Memory B cell (primary cell): ENCODE measurements around the gene MGAT4A.

Experiments
- ATAC-seq: fragments of 150-1000 bp; cut with Tn5 transposase; 2 replicates; pipeline ENCODE4 v1.10.0; 2021; ENCODE audit warnings: low read depth, mild to moderate bottlenecking, moderate library complexity
- DNase-seq, 2 donors: peaks; one replicate each; pipeline ENCODE4 v3.0.0; 2022; ENCODE audit warnings: low spot score in 2 of 2
- H3K27ac Mint-ChIP-seq: one replicate; pipeline ENCODE4 v1.8.0; 2022; ENCODE audit warnings: mild to moderate bottlenecking, moderate library complexity, mixed read lengths
- H3K27me3 Mint-ChIP-seq: one replicate; pipeline ENCODE4 v1.8.0; 2022; ENCODE audit warnings: mixed read lengths
- H3K36me3 Mint-ChIP-seq: one replicate; pipeline ENCODE4 v1.8.0; 2022; ENCODE audit warnings: mild to moderate bottlenecking, mixed read lengths
- H3K4me1 Mint-ChIP-seq: one replicate; pipeline ENCODE4 v1.8.0; 2022; ENCODE audit warnings: mixed read lengths
- H3K4me3 Mint-ChIP-seq: one replicate; pipeline ENCODE4 v1.8.0; 2022; ENCODE audit warnings: mild to moderate bottlenecking, moderate library complexity, mixed read lengths
- H3K9me3 Mint-ChIP-seq: one replicate; pipeline ENCODE4 v1.8.0; 2022; ENCODE audit warnings: mixed read lengths

The MGAT4A gene

DNA sequence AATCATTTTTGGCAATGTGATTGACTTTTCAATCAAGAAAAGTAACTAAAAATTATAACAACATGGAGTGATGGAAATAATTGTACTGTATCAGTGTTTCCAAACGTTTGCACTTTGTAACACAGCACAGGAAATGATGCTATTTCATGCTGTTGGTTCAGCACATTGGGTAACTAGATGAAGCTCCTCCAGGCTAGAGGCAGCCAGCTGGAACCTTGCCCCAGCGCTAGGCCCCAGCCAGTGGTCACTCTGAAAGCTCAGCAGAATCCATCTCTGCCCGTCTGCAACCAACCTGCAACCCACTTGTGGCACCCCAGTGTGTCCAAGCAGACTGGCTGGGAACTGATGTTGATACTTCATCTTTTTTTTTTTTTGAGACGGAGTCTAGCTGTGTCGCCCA is 107.3 kb downstream of the MGAT4A start:
- H3K4me1 Mint-ChIP-seq: no peaks in the 10 kb centered on the region
- ATAC-seq: no peak
- H3K27me3 Mint-ChIP-seq: no peaks in the 10 kb centered on the region
- no peak for DNase-seq
- no peak overlapping the region for H3K4me3 Mint-ChIP-seq
- no peak overlapping the region for H3K27ac Mint-ChIP-seq
- H3K36me3 Mint-ChIP-seq: peaks cover 11% of the 10 kb centered on the region
- no peaks in the 10 kb centered on the region for H3K9me3 Mint-ChIP-seq

DNA sequence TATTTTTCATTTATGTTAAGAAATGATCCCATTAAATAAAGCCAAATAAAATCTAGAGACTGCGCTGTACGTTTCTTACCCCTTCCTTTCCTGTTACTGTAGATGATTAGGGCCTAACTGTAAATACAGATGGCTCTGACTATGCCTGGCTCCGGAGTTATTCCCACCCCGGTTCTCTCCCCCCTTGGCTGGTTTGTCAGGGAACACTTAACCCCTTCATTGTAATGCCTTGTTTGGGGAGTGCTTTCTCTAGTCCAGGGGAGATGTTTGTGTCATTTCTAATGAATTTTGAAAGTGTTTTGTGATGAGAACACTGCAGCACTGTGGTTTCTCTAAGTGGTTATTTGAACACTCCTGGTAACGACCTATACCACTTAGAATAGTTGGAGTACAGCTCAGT is 113.8 kb downstream of the MGAT4A start:
- no peaks in the 10 kb centered on the region for H3K27me3 Mint-ChIP-seq
- no peak overlapping the region for H3K4me3 Mint-ChIP-seq
- peaks cover 28% of the 10 kb centered on the region for H3K36me3 Mint-ChIP-seq
- DNase-seq (no peak), ATAC-seq (no peak)
- H3K4me1 Mint-ChIP-seq: peaks cover 6% of the 10 kb centered on the region
- H3K9me3 Mint-ChIP-seq: no peaks in the 10 kb centered on the region
- H3K27ac Mint-ChIP-seq: no peak overlapping the region

DNA sequence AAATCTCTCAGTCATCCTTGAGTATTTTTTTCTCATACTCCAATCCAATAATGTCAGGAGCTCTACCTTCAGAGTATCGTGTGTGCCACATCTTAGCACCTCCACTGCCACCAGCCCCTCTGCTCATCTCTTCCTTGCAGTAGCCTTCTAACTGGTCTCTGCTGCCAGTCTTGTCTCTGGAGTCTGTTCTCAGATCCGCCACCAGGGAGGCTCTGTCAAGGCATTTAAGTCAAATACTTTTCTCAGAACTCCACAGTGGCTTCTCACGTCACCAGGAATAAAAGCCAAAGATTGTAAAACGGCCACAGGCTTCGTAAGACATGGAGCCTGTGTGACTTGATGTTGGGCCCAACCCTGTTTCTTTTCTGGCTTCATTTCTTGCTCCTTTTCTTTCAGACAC is 115.5 kb downstream of the MGAT4A start:
- H3K4me1 Mint-ChIP-seq: peaks cover 8% of the 10 kb centered on the region
- ATAC-seq: no peak
- DNase-seq: no peak
- H3K36me3 Mint-ChIP-seq: peaks cover 28% of the 10 kb centered on the region
- H3K27ac Mint-ChIP-seq: peak overlapping the region; percentile 3
- no peaks in the 10 kb centered on the region for H3K9me3 Mint-ChIP-seq
- H3K4me3 Mint-ChIP-seq: no peak overlapping the region
- no peaks in the 10 kb centered on the region for H3K27me3 Mint-ChIP-seq

DNA sequence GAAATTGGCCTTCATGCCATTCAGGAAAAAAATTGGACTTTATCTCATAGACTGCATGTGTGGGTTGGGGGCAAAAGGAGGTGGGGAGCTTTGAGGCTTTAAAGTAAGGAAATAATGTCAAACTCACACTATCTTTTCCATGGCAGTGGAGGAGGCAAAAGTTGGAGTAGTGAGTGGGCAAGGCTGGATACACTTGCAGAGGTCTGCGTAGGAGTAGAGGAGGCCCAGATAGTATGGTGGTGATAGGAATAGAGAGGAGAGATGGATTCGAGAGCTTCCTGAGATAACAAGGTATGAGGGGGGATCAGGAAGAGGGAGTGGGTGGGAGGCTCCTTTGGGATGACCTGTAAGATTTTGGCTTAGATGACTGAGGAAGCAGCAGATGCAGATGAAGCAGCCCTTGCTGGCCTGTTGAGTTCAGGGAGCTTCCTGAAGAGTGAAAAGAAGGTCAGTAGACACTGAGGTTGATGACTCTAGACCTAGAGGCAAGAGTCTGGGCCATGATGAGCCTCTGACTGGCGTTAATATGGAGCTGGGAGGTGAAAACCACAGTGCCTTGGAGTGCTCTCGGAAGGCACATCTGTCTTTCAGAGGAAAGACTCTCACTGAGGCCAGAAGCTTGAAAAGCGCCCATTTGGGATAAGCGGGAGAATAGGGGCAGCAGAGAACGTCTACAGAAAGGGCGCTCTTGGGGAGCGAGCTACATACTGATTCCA is 116.8 kb downstream of the MGAT4A start:
- Mint-ChIP-seq H3K27me3 (no peaks in the 10 kb centered on the region), H3K4me3 (no peak overlapping the region), H3K36me3 (peaks cover 25% of the 10 kb centered on the region), H3K4me1 (peaks cover 14% of the 10 kb centered on the region), H3K27ac (peak overlapping the region; percentile 4), H3K9me3 (no peaks in the 10 kb centered on the region)
- no peak for DNase-seq
- no peak for ATAC-seq

DNA sequence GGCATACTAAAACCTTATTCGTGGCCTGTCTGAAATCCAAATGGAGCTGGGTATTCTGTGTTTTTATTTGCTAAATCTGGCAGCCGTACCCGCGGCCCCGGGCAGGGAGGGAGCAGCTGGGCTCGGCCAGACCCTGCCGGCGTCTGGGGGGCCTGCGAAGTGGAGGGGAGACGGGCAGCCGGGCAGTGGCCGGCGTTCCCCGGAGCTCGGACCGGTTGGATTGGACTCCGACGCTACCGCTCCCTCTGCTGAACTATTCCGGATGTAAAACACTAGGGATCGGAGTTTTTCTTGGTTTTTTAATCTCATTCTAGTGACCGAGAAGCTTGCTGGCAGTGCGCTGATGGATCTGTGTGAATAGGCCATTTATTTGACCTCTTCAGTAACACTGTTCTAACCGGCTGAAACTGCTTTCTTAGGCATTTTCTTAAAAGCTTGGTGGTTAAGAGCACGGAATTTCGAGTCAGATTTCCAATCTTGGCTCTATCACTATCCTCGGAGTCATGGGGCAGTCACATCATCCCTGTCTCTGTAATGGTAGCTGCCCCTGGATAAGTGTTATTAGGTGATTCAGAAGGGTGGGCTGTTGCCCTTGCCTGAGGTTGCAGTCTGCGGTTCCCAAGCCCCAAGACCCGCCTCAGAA is 121.8 kb downstream of the MGAT4A start:
- Mint-ChIP-seq H3K4me3 (peak overlapping the region; percentile 97), H3K27ac (peak overlapping the region; percentile 97), H3K27me3 (no peaks in the 10 kb centered on the region), H3K36me3 (peaks cover 10% of the 10 kb centered on the region), H3K4me1 (peaks cover 44% of the 10 kb centered on the region), H3K9me3 (no peaks in the 10 kb centered on the region)
- ATAC-seq (no peak), DNase-seq (peak in 1 of 2 donors; percentile 16)

DNA sequence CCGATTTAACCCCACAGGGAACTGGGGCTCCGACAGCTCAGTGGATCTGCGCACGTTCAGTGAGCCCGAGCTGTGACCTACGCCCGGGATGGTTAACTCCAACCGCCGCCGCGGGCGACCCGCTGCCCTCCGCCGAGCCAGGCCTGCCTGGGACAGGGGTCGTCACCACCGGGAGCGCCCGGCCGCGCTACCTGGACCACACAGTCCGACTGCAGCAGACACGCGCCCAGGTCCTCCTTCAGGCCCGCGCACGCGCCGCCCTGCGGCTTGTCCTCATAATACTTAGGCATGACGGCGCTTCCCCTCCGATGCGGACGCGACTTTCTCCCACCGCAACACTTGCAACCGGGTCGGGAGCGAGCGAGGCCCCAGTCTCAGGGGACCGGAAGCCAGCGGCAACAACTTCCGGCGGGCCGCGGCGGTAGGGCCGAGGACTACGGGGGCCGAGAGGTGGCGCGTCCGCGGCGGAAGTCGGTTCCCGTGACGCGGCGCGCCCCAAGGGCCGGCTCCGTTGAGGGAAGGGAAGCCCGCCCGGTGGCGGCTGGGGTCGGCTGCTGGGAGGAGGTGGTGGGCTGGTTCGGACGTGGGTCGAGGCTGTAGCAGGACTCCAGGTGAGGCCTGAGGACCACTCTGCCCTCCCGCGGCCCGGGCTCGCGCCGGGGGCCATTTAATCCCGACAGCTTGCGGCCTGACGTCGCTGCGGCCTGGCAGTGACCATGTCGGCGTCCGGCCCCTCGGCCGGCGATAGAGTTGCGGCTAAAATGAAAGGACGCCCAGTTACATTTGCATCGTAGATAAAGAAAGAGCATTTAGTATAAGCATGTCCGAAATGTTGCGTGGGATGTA is 122.6 kb downstream of the MGAT4A start, which contains the start of the genes COA5 and UNC50:
TSS of gene COA5 (minus strand) at position 397 of the 846 bp plus-strand sequence. CDS start at position 290, 107 bp downstream.
TSS of gene UNC50 (plus strand) at position 474 of the 846 bp plus-strand sequence. CDS start 1,171 bp downstream, outside the sequence.
- peak within 1 kb of the TSS; percentile 97 for H3K4me3 Mint-ChIP-seq
- H3K4me1 Mint-ChIP-seq: peaks cover 40% of the 10 kb centered on the region

DNA sequence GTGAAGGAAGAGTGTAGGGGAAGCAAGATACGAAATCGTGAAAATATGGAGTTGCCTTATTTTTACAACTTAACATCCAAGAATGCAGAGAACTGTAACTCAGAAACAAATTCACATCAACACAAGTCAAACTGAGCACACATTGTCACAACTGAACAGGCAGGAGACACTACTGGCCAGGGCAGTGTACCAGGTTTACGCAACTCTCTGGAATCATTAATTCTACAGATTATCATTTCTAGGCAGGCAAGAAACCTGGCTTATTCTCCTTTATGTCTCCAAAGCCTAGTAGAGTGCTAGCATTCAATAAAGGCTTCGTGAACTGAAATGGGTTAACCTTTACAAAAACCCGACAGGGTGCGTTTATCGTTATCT is 123.2 kb downstream of the MGAT4A start:
- Mint-ChIP-seq H3K27me3 (no peaks in the 10 kb centered on the region), H3K36me3 (peaks cover 4% of the 10 kb centered on the region), H3K9me3 (no peaks in the 10 kb centered on the region), H3K4me1 (peaks cover 40% of the 10 kb centered on the region), H3K4me3 (peak overlapping the region; percentile 97), H3K27ac (peak overlapping the region; percentile 97)
- ATAC-seq (no peak), DNase-seq (no peak)

More for the DNA sequence above, 122.6 kb downstream of the MGAT4A start, which contains the start of the genes COA5 and UNC50:
- peaks cover 6% of the 10 kb centered on the region for H3K36me3 Mint-ChIP-seq
- peak; percentile 82 to 86 for DNase-seq
- H3K27me3 Mint-ChIP-seq: no peaks in the 10 kb centered on the region
- ATAC-seq: peak; percentile 87
- peak within 1 kb of the TSS; percentile 97 for H3K27ac Mint-ChIP-seq
- no peaks in the 10 kb centered on the region for H3K9me3 Mint-ChIP-seq

DNA sequence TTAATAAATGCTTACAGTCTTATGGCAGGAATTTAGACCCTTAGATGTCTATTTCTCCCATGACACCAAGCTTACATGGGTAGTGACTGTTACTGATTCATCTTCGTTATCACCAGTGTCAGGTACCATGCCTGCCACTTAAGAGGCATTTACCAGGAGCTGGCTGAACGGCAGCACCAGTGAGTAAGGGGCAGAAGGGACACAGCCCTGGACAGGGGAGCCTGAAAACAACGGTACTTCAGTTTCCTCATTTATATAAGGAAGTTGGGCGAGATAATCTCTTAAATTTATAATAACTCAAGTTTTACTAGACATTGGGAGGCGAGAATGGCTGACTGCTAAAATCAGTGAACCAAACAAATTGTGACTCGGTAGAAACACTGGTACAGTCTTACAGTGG is 123.8 kb downstream of the MGAT4A start:
- peaks cover 40% of the 10 kb centered on the region for H3K4me1 Mint-ChIP-seq
- H3K36me3 Mint-ChIP-seq: peaks cover 4% of the 10 kb centered on the region
- H3K9me3 Mint-ChIP-seq: no peaks in the 10 kb centered on the region
- H3K27me3 Mint-ChIP-seq: no peaks in the 10 kb centered on the region
- ATAC-seq: no peak
- DNase-seq: no peak
- peak overlapping the region; percentile 97 for H3K27ac Mint-ChIP-seq
- peak overlapping the region; percentile 97 for H3K4me3 Mint-ChIP-seq

DNA sequence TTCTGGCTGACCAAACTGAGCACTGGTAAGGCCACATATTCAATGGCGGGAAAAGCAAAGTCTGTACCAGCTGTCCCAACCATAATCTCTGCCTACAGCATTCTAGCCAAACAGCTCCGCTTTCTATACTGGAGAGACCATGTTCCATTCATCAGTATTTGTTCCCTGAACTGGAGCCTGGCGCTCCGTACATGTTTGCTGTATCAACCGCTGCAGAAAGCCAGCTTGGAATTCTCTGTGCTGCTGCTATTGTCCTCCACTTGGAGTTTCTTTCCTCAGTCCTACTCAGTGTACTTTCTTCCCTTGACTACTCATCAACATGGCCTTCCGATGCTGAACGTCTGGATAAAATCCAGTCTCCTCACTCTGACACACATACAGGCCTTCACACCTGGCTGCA is 124.5 kb downstream of the MGAT4A start:
- Mint-ChIP-seq H3K27me3 (no peaks in the 10 kb centered on the region), H3K4me1 (peaks cover 40% of the 10 kb centered on the region), H3K9me3 (no peaks in the 10 kb centered on the region), H3K4me3 (peak overlapping the region; percentile 15), H3K36me3 (peaks cover 4% of the 10 kb centered on the region), H3K27ac (peak overlapping the region; percentile 97)
- ATAC-seq (no peak), DNase-seq (no peak)

DNA sequence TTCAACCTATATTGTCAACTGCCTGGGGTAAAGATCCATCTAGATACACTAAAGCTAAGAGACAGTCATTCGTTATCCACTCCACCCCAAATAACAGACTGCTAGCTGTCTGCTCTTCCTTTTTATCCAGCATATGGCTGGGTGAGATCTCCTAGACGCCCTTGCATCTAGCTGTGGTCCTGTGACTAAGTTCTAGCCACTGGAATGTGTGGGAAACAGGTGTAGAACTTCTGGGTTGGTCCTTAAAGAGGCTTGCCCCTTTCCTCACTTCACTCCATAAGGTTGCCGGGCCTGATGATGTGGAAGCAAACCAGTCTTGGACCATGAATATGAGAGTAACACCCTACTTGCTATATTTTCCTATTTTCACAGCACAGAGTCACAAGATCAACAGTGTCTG is 125.9 kb downstream of the MGAT4A start:
- ATAC-seq (no peak), DNase-seq (no peak)
- no peaks in the 10 kb centered on the region for H3K27me3 Mint-ChIP-seq
- H3K4me1 Mint-ChIP-seq: peaks cover 36% of the 10 kb centered on the region
- H3K9me3 Mint-ChIP-seq: no peaks in the 10 kb centered on the region
- no peak overlapping the region for H3K4me3 Mint-ChIP-seq
- H3K27ac Mint-ChIP-seq: peak overlapping the region; percentile 46
- H3K36me3 Mint-ChIP-seq: peaks cover 8% of the 10 kb centered on the region

DNA sequence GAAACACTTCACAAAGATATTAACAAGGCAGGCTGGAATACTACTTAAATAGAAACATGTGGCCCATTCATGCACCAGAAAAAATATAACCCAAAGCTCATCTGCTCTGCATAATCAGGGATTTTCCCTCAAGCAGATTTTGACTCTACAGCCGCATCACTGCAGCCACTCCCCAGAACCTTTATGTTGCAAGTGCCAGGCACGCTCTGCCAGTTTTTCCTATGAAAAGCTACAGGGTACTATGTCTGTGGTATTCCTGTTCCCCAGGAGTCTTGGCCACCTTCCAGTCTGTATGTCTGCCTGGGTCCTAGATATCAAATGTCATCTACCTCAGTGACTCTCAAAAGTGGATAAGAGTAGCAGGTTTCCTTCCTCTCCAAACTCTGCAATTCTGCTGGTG is 126.4 kb downstream of the MGAT4A start:
- ATAC-seq (no peak), DNase-seq (no peak)
- Mint-ChIP-seq H3K9me3 (no peaks in the 10 kb centered on the region), H3K36me3 (peaks cover 12% of the 10 kb centered on the region), H3K4me3 (no peak overlapping the region), H3K4me1 (peaks cover 37% of the 10 kb centered on the region), H3K27ac (peak overlapping the region; percentile 46), H3K27me3 (no peaks in the 10 kb centered on the region)

DNA sequence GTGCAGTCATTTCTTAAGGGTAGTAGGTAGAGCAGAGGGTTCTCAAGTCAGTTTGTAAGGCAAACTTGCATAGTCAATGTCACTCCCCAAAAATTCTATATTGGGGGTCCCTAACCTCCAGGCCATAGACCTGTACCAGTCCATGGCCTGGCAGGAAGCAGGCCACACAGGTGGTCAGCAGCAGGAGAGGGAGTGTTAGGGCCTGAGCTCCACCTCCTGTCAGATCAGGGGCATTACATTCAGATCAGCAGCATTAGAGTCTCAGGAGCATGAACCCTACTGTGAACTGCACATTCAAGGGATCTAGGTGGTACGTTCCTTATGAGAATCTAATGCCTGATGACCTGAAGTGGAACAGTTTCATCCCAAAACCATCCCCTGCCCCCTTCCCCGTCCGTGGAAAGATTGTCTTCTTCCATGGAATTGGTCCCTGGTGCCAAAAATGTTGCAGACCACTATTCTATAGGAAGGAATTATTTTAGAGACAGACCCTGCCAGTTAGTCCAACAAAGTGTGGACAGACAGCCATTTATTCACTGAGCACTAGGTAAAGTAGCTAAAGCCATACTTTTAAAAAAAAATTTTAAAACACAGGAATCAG is 129.3 kb downstream of the MGAT4A start:
- peaks cover 19% of the 10 kb centered on the region for H3K4me1 Mint-ChIP-seq
- no peaks in the 10 kb centered on the region for H3K9me3 Mint-ChIP-seq
- peak; percentile 59 for ATAC-seq
- no peaks in the 10 kb centered on the region for H3K27me3 Mint-ChIP-seq
- DNase-seq: no peak
- no peak overlapping the region for H3K4me3 Mint-ChIP-seq
- no peak overlapping the region for H3K27ac Mint-ChIP-seq
- H3K36me3 Mint-ChIP-seq: peaks cover 19% of the 10 kb centered on the region

DNA sequence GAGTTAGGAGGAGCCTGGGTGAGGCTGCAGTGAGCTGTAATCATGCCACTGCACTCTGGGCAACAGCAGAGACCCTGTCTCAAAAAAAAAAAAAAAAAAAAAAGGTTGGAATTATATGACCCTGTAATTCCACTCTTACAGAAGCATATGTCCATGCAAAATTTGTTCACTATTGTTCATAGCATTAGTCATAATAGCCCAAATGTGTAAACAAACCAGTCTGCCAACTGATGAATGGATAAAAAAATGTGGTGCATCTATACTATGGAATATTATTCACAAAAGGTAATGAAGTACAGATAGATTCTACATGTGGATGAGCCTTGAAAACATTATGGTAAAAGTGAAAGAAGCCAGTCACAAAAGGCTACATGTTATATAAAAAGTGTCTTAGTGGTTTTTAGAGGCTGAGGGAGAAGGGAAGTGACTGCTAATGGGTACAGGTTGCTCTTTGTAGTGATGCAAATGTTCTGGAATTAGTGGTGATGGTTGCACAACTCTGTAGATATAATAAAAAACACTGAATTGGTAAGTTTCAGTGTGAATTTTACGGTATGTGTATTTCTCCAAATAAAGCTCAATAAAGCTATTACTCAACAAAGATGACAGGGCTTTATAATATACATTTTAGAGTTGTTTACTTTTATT is 132.0 kb downstream of the MGAT4A start:
- H3K27ac Mint-ChIP-seq: no peak overlapping the region
- H3K27me3 Mint-ChIP-seq: no peaks in the 10 kb centered on the region
- no peak for ATAC-seq
- no peaks in the 10 kb centered on the region for H3K9me3 Mint-ChIP-seq
- H3K4me3 Mint-ChIP-seq: no peak overlapping the region
- peaks cover 2% of the 10 kb centered on the region for H3K4me1 Mint-ChIP-seq
- no peak for DNase-seq
- peaks cover 24% of the 10 kb centered on the region for H3K36me3 Mint-ChIP-seq
